VCaP (cell line): ENCODE data around the gene ITGA6.
"Not testable (repeated sequence)": the region's sequence is repeated elsewhere in the genome, so short reads cannot be mapped to it uniquely, and the experiment has no call there.

Experiments
- H3K27ac ChIP-seq: fragments of 450-650 bp; 2 replicates; pipeline ENCODE4 v1.5.1; 2017
- TF ChIP-seq, protein P1 (sequence below): fragments of 450-650 bp; conservative IDR thresholded peaks from 2 replicates; pipeline ENCODE4 v1.5.1; 2017; ENCODE audit warnings: mild to moderate bottlenecking, moderate library complexity

ITGA6 gene

GRCh38 chr2:172549131-172549530 is 121.7 kb downstream of the ITGA6 start:
- H3K27ac ChIP-seq, result no peak overlapping the region
- TF ChIP-seq, protein P1, sequence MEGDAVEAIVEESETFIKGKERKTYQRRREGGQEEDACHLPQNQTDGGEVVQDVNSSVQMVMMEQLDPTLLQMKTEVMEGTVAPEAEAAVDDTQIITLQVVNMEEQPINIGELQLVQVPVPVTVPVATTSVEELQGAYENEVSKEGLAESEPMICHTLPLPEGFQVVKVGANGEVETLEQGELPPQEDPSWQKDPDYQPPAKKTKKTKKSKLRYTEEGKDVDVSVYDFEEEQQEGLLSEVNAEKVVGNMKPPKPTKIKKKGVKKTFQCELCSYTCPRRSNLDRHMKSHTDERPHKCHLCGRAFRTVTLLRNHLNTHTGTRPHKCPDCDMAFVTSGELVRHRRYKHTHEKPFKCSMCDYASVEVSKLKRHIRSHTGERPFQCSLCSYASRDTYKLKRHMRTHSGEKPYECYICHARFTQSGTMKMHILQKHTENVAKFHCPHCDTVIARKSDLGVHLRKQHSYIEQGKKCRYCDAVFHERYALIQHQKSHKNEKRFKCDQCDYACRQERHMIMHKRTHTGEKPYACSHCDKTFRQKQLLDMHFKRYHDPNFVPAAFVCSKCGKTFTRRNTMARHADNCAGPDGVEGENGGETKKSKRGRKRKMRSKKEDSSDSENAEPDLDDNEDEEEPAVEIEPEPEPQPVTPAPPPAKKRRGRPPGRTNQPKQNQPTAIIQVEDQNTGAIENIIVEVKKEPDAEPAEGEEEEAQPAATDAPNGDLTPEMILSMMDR, result no peak

DNA sequence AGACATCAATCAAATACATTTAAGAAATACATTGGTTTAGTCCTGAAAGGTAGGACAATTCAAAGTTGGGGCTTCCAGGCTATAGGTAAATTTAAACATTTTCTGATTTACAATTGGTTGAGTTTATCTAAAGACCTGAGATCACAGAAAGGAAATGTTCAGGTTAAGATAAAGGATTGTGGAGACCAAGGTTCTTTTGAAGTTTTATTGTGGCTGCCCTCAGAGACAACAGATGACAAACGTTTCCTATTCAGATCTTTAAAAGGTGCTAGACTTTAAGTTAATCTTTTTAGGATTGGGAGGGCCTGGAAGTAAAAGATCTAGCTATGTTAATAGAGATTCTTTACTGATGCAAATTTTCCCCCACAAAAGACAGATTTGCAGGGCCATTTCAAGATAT is 122.4 kb downstream of the ITGA6 start:
- H3K27ac ChIP-seq, result not testable (repeated sequence)

DNA sequence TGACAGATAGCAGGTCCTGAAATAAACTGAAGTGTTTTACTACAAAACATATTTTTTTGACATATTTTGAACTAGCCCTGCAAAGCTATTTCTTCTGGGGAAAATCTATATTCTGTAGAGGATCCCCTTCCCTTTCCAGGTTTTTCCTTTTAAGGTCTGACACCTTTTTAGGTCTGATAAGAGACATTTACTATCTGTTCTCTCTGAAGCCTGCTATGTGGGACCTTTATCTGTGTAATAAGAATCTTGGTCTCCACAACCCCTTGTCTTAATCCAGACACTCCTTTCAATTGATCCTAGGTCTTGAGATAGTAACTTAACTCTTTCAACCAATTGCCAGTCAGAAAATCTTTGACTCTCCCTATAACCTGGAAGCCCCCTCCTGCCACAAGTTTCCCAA is 123.0 kb downstream of the ITGA6 start:
- TF ChIP-seq, protein P1, result no peak
- no peak overlapping the region for H3K27ac ChIP-seq

GRCh38 chr2:172551271-172551670 is 123.9 kb downstream of the ITGA6 start:
- no peak overlapping the region for H3K27ac ChIP-seq
- TF ChIP-seq, protein P1, result no peak

DNA sequence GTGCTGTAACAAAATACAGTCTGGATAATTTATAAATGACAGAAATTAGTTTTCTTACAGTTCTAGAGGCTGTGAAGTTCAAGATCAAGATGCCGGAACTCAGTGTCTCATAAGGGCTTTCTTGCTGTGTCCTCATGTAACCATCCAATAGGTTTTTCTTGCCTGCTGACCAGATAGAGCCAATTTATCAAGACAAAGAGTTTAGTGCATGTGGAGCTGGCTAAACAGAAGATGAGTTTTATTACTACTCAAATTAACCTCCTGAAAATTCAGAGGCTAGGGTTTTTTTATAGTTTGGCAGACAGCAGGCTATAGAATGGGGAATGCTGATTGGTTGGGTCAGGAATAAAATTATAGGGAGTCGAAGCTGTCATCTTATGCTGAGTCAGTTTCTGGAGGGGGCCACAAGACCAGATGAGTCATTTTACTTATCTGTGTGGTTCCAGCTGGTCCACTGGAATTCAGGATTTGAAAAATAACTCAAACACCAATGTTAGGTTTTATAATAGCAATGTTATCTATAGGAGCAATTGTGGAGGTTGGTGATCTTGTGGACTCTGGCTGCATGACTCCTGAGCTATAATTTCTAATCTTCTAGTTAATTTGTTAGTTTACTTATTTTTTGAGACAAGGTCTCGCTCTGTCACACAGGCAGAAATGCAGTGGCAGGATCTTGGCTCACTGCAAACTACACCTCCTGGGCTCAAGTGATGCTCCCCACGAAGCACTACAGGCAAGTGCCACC is 125.3 kb downstream of the ITGA6 start:
- TF ChIP-seq, protein P1, result no peak
- no peak overlapping the region for H3K27ac ChIP-seq

DNA sequence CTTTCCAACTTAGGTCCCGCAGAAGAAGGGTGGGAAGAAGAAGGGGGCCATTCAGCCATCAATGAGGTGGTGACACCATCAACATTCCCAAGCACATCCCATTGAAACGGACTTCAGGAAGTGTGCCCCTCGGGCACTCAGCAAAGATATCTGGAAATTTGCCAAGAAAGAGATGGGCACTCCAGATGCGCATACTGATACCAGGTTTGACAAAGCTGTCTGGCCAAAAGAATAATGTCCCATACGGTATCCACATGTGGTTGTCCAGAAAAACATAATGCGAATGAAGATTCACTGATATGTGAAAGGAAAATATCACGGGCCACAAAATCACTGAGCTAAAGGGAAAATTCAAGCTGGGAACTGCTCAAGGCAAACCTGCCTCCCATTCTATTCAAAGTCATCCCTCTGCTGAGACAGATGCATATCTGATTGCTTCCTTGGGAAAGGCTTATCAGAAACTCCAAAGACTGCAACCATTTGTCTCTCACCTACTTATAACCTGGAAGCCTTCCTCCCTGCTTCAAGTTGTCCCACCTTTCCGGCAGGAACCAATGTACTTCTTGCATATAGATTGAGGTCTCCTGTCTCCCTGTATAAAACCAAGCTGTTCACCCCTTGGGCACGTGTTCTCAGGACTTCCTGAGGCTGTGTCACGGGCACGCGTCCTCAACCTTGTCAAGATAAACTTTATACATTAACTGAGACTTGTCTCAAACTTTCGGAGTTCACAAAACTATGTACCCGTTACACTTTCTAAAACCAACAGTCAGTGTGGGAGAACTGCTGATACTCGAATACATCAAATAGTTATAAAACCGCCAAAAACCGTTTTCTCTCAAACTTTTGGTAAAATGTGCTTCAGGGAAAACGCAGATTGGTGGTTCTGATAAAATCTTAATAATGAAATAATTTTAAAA is 127.2 kb downstream of the ITGA6 start:
- peak overlapping the region; percentile 91 for H3K27ac ChIP-seq
- TF ChIP-seq, protein P1, result no peak

DNA sequence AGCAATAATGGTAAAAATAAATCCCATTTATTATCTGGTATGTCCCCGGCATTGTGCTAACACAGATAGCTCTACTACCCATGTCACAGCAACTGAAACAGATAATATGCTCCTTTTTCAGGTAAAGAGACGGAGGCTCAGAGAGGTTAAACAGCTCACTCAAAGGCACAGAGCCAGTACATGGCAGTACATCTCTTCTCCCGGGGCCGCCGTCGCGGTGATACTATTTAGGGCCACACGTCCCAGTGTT is 127.8 kb downstream of the ITGA6 start:
- TF ChIP-seq, protein P1, result no peak
- H3K27ac ChIP-seq, result peak overlapping the region; percentile 91
